Vagina (tissue), 2 donors: ENCODE data around the gene LRRC4C. TPM values are rescaled to one million over a fixed set of nuclear protein-coding genes. Genes with fewer than 3 reads are reported as not detected.

Experiments
- DNase-seq, 2 donors: peaks; one replicate each; pipeline ENCODE4 v3.0.0-alpha.2; 2017; ENCODE audit errors: extremely low spot score in 2 of 2
- H3K27ac ChIP-seq: fragments of 200-600 bp; sonication (generic); one replicate; pipeline ENCODE4 v1.5.1; 2019
- H3K27me3 ChIP-seq: fragments of 200-600 bp; sonication (generic); one replicate; pipeline ENCODE4 v1.5.1; 2019
- H3K36me3 ChIP-seq, 2 donors: fragments of 200-600 bp; sonication (generic); one replicate each; pipeline ENCODE4 v1.5.1; 2017 to 2019
- H3K4me1 ChIP-seq: fragments of 200-600 bp; sonication (generic); one replicate; pipeline ENCODE4 v1.5.1; 2019
- H3K4me3 ChIP-seq, 2 donors: fragments of 200-600 bp; sonication (generic); 1 replicate in 1 of 2; 2 replicates in 1 of 2; pipeline ENCODE4 v1.5.1; 2016 to 2019
- H3K9me3 ChIP-seq: fragments of 200-600 bp; sonication (generic); one replicate; pipeline ENCODE4 v1.5.1; 2019
- CTCF ChIP-seq, 3 experiments: fragments of 450-650 bp in 2 of 3; fragments of 200-600 bp in 1 of 3; sonication (generic) in 1 of 3; IDR thresholded peaks; one replicate each; pipeline ENCODE4 v1.5.1; 2017 to 2019; ENCODE audit warnings: antibody characterized with exemption in 3 of 3, mild to moderate bottlenecking in 2 of 3, moderate library complexity in 2 of 3
- POLR2A ChIP-seq, 2 donors: fragments of 450-650 bp; IDR thresholded peaks; one replicate each; pipeline ENCODE4 v1.6.1; 2017; ENCODE audit warnings: antibody characterized with exemption in 2 of 2, mild to moderate bottlenecking in 2 of 2, moderate library complexity in 2 of 2
- POLR2AphosphoS5 ChIP-seq, 2 donors: sonication (generic); formaldehyde crosslinking; IDR thresholded peaks; one replicate each; pipeline ENCODE4 v1.9.0; 2017; ENCODE audit warnings: antibody characterized with exemption in 2 of 2, mild to moderate bottlenecking in 2 of 2, low read depth in 1 of 2; ENCODE audit not compliant: insufficient read depth in 1 of 2
- intact Hi-C: fragments of 100-400 bp; cut with DNase I; formaldehyde crosslinking; loops from one replicate; pipeline ENCODE4 v1.15.1; 2023
- total RNA-seq: library from RNA; depleted of rRNA; stranded (reverse); fragments of >200 nt; gene quantifications from one replicate; pipeline ENCODE4 v1.2.3, GENCODE V29; 2016

The LRRC4C gene
- total RNA-seq, 1 donor from 2014 or later: 5.6 TPM

DNA sequence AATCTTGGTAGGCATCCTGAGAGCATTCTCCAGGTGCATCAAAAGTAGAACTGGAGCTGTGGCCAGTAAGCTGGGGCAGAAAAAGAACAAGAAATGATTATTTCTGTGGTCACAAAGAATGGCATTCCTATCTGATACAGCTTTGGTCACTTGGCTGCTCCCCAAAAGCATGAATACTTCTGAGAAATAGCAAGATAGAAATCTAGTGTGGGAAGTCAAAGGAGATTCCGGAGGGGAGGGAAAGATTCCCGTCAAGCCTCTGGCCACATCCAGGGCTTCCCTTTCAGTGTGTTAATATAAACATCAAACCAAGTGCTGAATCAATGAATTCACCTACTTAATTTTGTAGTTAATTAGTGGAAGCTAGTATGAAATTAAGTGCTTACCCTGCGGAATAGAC, 1185.4 kb downstream of the LRRC4C start:
- no peak for DNase-seq
- H3K4me1 ChIP-seq: peaks cover 6% of the 10 kb centered on the region
- no peak overlapping the region for H3K27ac ChIP-seq
- no peaks in the 10 kb centered on the region for H3K36me3 ChIP-seq
- H3K9me3 ChIP-seq: no peaks in the 10 kb centered on the region
- H3K4me3 ChIP-seq: no peak overlapping the region
- TF ChIP-seq POLR2AphosphoS5 (IDR thresholded peaks at IDR 0.05; ENCODE audit: insufficient read depth in 1 of 2, low read depth in 1 of 2) (no peak), POLR2A (IDR thresholded peaks at IDR 0.05) (no peak), CTCF (IDR thresholded peaks at IDR 0.05) (no peak)
- intact Hi-C loops: no loop called here
- no peaks in the 10 kb centered on the region for H3K27me3 ChIP-seq

- H3K27ac ChIP-seq: no peak overlapping the region
- TF ChIP-seq CTCF (IDR thresholded peaks at IDR 0.05) (no peak), POLR2A (IDR thresholded peaks at IDR 0.05) (no peak), POLR2AphosphoS5 (IDR thresholded peaks at IDR 0.05; ENCODE audit: insufficient read depth in 1 of 2, low read depth in 1 of 2) (no peak)
- intact Hi-C loops: no loop called here
Measured at GRCh38 chr11:40273192-40273732, 1186.2 kb downstream of the LRRC4C start.

DNA sequence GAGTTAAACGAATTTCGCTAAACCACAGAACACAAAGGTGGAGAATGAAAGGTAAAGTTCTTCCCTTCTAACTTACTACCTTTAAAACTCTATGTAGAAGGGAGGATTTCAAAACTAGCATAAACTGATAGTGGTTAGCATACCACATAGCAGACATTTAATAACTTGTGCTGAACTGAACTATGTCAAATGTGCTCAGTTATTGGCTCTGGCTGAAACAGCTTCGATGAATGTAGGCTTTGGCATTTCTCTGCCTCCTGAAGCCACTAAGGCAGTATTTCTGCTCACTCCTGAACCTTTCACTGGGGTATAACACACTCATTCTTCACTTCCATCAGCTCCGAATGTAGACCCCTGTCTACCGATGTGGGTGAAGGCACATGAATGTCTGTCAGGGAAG, 1188.1 kb downstream of the LRRC4C start:
- intact Hi-C loops: no loop called here

More at GRCh38 chr11:40273192-40273732, 1186.2 kb downstream of the LRRC4C start:
- Histone ChIP-seq H3K36me3 (no peaks in the 10 kb centered on the region), H3K4me3 (no peak overlapping the region), H3K9me3 (no peaks in the 10 kb centered on the region), H3K4me1 (peaks cover 6% of the 10 kb centered on the region), H3K27me3 (no peaks in the 10 kb centered on the region)
- no peak for DNase-seq

GRCh38 chr11:40269865-40270264, 1189.6 kb downstream of the LRRC4C start:
- Histone ChIP-seq H3K9me3 (no peaks in the 10 kb centered on the region), H3K27me3 (no peaks in the 10 kb centered on the region), H3K4me3 (no peak overlapping the region), H3K36me3 (no peaks in the 10 kb centered on the region), H3K27ac (no peak overlapping the region), H3K4me1 (peaks cover 6% of the 10 kb centered on the region)
- no peak for DNase-seq
- TF ChIP-seq POLR2AphosphoS5 (IDR thresholded peaks at IDR 0.05; ENCODE audit: insufficient read depth in 1 of 2, low read depth in 1 of 2) (no peak), CTCF (IDR thresholded peaks at IDR 0.05) (no peak), POLR2A (IDR thresholded peaks at IDR 0.05) (no peak)
- intact Hi-C loops: no loop called here

More for the DNA sequence above, 1188.1 kb downstream of the LRRC4C start:
- TF ChIP-seq POLR2AphosphoS5 (IDR thresholded peaks at IDR 0.05; ENCODE audit: insufficient read depth in 1 of 2, low read depth in 1 of 2): no peak
- no peak for TF ChIP-seq CTCF (IDR thresholded peaks at IDR 0.05)
- TF ChIP-seq POLR2A (IDR thresholded peaks at IDR 0.05): no peak
- Histone ChIP-seq H3K36me3 (no peaks in the 10 kb centered on the region), H3K27ac (no peak overlapping the region), H3K4me3 (no peak overlapping the region), H3K4me1 (peaks cover 6% of the 10 kb centered on the region), H3K27me3 (no peaks in the 10 kb centered on the region), H3K9me3 (no peaks in the 10 kb centered on the region)
- DNase-seq: no peak

GRCh38 chr11:40268551-40268950, 1190.9 kb downstream of the LRRC4C start:
- Histone ChIP-seq H3K27ac (no peak overlapping the region), H3K4me3 (no peak overlapping the region), H3K4me1 (peaks cover under 1% of the 10 kb centered on the region), H3K27me3 (no peaks in the 10 kb centered on the region), H3K36me3 (no peaks in the 10 kb centered on the region), H3K9me3 (no peaks in the 10 kb centered on the region)
- DNase-seq: no peak
- TF ChIP-seq CTCF (IDR thresholded peaks at IDR 0.05) (no peak), POLR2A (IDR thresholded peaks at IDR 0.05) (no peak)
- intact Hi-C loops: no loop called here
